HepG2 (cell line): Measurements from ENCODE around the gene CLCA2. TPM values are rescaled to one million over a fixed set of nuclear protein-coding genes. Genes with fewer than 3 reads are reported as not detected.

Source experiments
- ATAC-seq: fragments of 200-7000 bp; cut with Tn5 transposase; 3 replicates; pipeline ENCODE4 v1.9.1; 2020; ENCODE audit warnings: mild to moderate bottlenecking, moderate library complexity
- BruUV-seq: library from RNA; stranded (reverse); fragments of 400-500 nt; replicated peaks from 2 replicates; lab custom pipeline; 2021; lab: Mats Ljungman, UMichigan
- CTCF ChIA-PET: fragments of 300-600 bp; formaldehyde crosslinking; extraction: SDS; loops from one replicate; lab custom pipeline; 2021; ENCODE audit warnings: low total read pairs, inconsistent platforms, low intra/inter-chr PET ratio; lab: Yijun Ruan, JAX
- POLR2A ChIA-PET: fragments of 350-600 bp; sonication (Branson Sonifier 250); formaldehyde crosslinking; loops from one replicate; lab custom pipeline; 2020; ENCODE audit warnings: antibody characterized with exemption, inconsistent platforms; lab: Yijun Ruan, JAX
- DNase-seq: peaks from one replicate; pipeline ENCODE4 v3.0.0-alpha.2; 2015; ENCODE audit warnings: low spot score
- FAIRE-seq: peaks from 3 replicates; lab custom pipeline; 2011; peaks lifted over from hg19 to GRCh38; lab: Jason Lieb, UNC
- H2AFZ ChIP-seq: one replicate; pipeline ENCODE4 v1.6.1; 2011; ENCODE audit warnings: low read length, inconsistent platforms
- H3K27ac ChIP-seq: fragments of 300-600 bp; 3 replicates; pipeline ENCODE4 v1.8.0; 2011; ENCODE audit warnings: mixed run types, mild to moderate bottlenecking, mixed read lengths, low read length, inconsistent platforms; ENCODE audit not compliant: insufficient read depth; ENCODE audit errors: extremely low read length
- H3K27me3 ChIP-seq, 2 experiments: fragments of 200-600 bp in 1 of 2; 2 replicates in 1 of 2; 3 replicates in 1 of 2; pipeline versions ENCODE4 v1.6.0 to v1.8.0; 2011; ENCODE audit warnings: low read length in 2 of 2, mild to moderate bottlenecking in 2 of 2, moderate library complexity in 2 of 2, inconsistent platforms in 1 of 2; ENCODE audit not compliant: insufficient read depth in 2 of 2, control insufficient read depth in 1 of 2
- H3K36me3 ChIP-seq, 2 experiments: fragments of 200-600 bp in 1 of 2; replicated peaks in 1 of 2; 2 replicates in 1 of 2; 3 replicates in 1 of 2; pipeline versions ENCODE4 v1.5.1 to v1.8.0; 2011; ENCODE audit warnings: low read length in 2 of 2, inconsistent platforms in 1 of 2; ENCODE audit not compliant: insufficient read depth in 2 of 2, control insufficient read depth in 1 of 2
- H3K4me1 ChIP-seq: 2 replicates; pipeline ENCODE4 v1.5.1; 2012; ENCODE audit warnings: low read length, inconsistent platforms; ENCODE audit not compliant: insufficient read depth
- H3K4me2 ChIP-seq: 2 replicates; pipeline ENCODE4 v1.6.0; 2011; ENCODE audit warnings: low read depth, low read length, inconsistent platforms
- H3K4me3 ChIP-seq, 3 experiments: fragments of 200-600 bp in 1 of 3; sonication (generic), shearing (Covaris generic) in 1 of 3; replicated peaks in 1 of 3; 2 replicates each; pipeline ENCODE4 v1.5.1; 2011 to 2016; ENCODE audit warnings: low read length in 3 of 3, inconsistent platforms in 2 of 3, low read depth in 2 of 3, mild to moderate bottlenecking in 2 of 3, control low read depth in 1 of 3, mixed read lengths in 1 of 3; ENCODE audit not compliant: insufficient read depth in 1 of 3
- H3K79me2 ChIP-seq: one replicate; pipeline ENCODE4 v1.6.1; 2011; ENCODE audit warnings: low read length, inconsistent platforms; ENCODE audit not compliant: insufficient read depth
- H3K9ac ChIP-seq: 2 replicates; pipeline ENCODE4 v1.6.0; 2011; ENCODE audit warnings: mild to moderate bottlenecking, low read depth, low read length, inconsistent platforms; ENCODE audit not compliant: insufficient read depth
- H3K9me3 ChIP-seq: 2 replicates; pipeline ENCODE4 v1.5.1; 2012; ENCODE audit warnings: mild to moderate bottlenecking, low read length
- H4K20me1 ChIP-seq: 2 replicates; pipeline ENCODE4 v1.6.0; 2011; ENCODE audit warnings: inconsistent platforms, mild to moderate bottlenecking, low read length, moderate library complexity; ENCODE audit not compliant: insufficient read depth
- ATM ChIP-seq: fragments of 450-650 bp; IDR thresholded peaks from 2 replicates; pipeline ENCODE4 v1.7.1; 2017; ENCODE audit warnings: mild to moderate bottlenecking, borderline replicate concordance
- FIP1L1 ChIP-seq: fragments of 200-400 bp; formaldehyde crosslinking; IDR thresholded peaks from 2 replicates; pipeline ENCODE4 v1.6.1; 2018; ENCODE audit warnings: low read depth, mild to moderate bottlenecking, low read length, moderate library complexity, borderline replicate concordance; ENCODE audit not compliant: insufficient read depth
- GFI1 ChIP-seq: sonication (generic); formaldehyde crosslinking; IDR thresholded peaks from 2 replicates; pipeline ENCODE4 v1.5.0; 2020; ENCODE audit warnings: missing genetic modification reagents, mild to moderate bottlenecking, borderline replicate concordance
- HNF4A ChIP-seq: sonication (generic); formaldehyde crosslinking; IDR thresholded peaks from 2 replicates; pipeline ENCODE4 v1.4.0; 2020; ENCODE audit warnings: missing genetic modification reagents
- HNRNPUL1 ChIP-seq: fragments of 200-400 bp; formaldehyde crosslinking; IDR thresholded peaks from 2 replicates; pipeline ENCODE4 v1.6.1; 2017; ENCODE audit warnings: low read depth, mild to moderate bottlenecking, low read length, moderate library complexity
- MAFG ChIP-seq: sonication (generic); formaldehyde crosslinking; IDR thresholded peaks from 2 replicates; pipeline ENCODE4 v1.5.1; 2020; ENCODE audit warnings: mild to moderate bottlenecking, missing genetic modification reagents
- PPARG ChIP-seq: conservative IDR thresholded peaks from 2 replicates; pipeline ENCODE4 v1.6.1; 2016; ENCODE audit warnings: missing biosample characterization, missing genetic modification reagents
- SAFB2 ChIP-seq: sonication (generic); formaldehyde crosslinking; IDR thresholded peaks from 2 replicates; pipeline ENCODE4 v1.5.1; 2020; ENCODE audit warnings: missing genetic modification reagents, low read depth, mild to moderate bottlenecking, borderline replicate concordance
- WGBS: methylation state at CpG from one replicate; pipeline ENCODE4 v1.1.6; 2017; ENCODE audit warnings: low lambda C conversion rate; 5-methylcytosine and 5-hydroxymethylcytosine counted together
- in situ Hi-C: cut with HindIII; loops from 2 replicates; pipeline ENCODE4 v1.10.0; 2017; ENCODE audit warnings: low pct_unique_long_range_greater_than_20kb; ENCODE audit not compliant: extremely low pct_ligation_motif_present
- intact Hi-C: fragments of 100-400 bp; cut with micrococcal nuclease; formaldehyde crosslinking; loops from one replicate; pipeline ENCODE4 v1.10.0; 2022; ENCODE audit not compliant: unreplicated experiment
- polyA plus RNA-seq, 8 experiments: library from polyadenylated mRNA; depleted of rRNA in 3 of 8; stranded (reverse) in 7 of 8; unstranded in 1 of 8; fragments of >200 nt; fragmentation: Illumina TruSeq in 4 of 8; extraction: Trizol in 4 of 8; gene quantifications; 2 replicates each; pipeline versions ENCODE4 v1.2.1 to v1.2.3, GENCODE V29; 2011 to 2016; ENCODE audit warnings: low read depth in 4 of 8, missing spikeins in 1 of 8, mixed read lengths in 1 of 8; ENCODE audit not compliant: insufficient read depth in 1 of 8
- total RNA-seq, 5 experiments: library from RNA; depleted of rRNA; stranded (reverse); fragments of >200 nt; fragmentation: Illumina TruSeq; extraction: Trizol; gene quantifications; 2 replicates each; pipeline ENCODE4 v1.2.3, GENCODE V29; 2016; ENCODE audit warnings: low read depth in 1 of 5
- TF ChIP-seq, protein P1 (sequence below): sonication (generic); formaldehyde crosslinking; IDR thresholded peaks from 2 replicates; pipeline ENCODE4 v1.4.0; 2020; ENCODE audit warnings: missing genetic modification reagents

The CLCA2 gene
- total and polyA plus RNA-seq, 2 of the 13 experiments (the other 11 are each of a cell fraction or from before 2014, with no cell fraction given), result not detected

DNA sequence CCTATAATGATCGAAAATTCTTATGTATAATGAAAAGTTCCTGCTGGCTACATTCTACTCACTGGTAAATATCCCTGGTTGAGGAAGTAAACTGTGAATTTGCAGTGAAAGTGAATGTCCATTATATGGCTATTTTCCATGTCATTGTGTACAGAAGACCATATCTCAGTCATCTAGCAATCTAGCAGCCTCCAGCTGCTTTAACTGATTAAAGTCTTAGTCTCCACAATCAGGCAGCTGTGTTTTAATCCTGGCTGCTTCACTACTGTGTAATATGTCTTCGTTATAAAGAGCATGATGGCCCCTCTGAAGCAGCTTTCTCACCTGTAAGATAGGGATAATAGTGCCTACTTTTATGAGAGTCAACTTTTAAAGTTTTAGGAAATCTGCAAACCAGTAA, 11.4 kb downstream of the CLCA2 start:
- TF ChIP-seq MAFG (CRISPR knock-in tag), result no peak
- no peak for TF ChIP-seq GFI1 (CRISPR knock-in tag)
- TF ChIP-seq SAFB2 (CRISPR knock-in tag), result no peak
- TF ChIP-seq ATM, result no peak
- no peak for TF ChIP-seq FIP1L1
- TF ChIP-seq, protein P1, sequence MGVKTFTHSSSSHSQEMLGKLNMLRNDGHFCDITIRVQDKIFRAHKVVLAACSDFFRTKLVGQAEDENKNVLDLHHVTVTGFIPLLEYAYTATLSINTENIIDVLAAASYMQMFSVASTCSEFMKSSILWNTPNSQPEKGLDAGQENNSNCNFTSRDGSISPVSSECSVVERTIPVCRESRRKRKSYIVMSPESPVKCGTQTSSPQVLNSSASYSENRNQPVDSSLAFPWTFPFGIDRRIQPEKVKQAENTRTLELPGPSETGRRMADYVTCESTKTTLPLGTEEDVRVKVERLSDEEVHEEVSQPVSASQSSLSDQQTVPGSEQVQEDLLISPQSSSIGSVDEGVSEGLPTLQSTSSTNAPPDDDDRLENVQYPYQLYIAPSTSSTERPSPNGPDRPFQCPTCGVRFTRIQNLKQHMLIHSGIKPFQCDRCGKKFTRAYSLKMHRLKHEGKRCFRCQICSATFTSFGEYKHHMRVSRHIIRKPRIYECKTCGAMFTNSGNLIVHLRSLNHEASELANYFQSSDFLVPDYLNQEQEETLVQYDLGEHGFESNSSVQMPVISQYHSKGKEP, result no peak
- no peak for TF ChIP-seq HNF4A (CRISPR knock-in tag)
- no peak for TF ChIP-seq PPARG (CRISPR knock-in tag)
- no peak for TF ChIP-seq HNRNPUL1
- no TSS peak for BruUV-seq
- in situ Hi-C loops, result no loop called here
- H3K36me3 ChIP-seq, result no peaks in the 10 kb centered on the region
- no peak overlapping the region for H3K27ac ChIP-seq
- no peak for DNase-seq
- H2AFZ ChIP-seq, result no peak overlapping the region
- H3K4me1 ChIP-seq, result no peaks in the 10 kb centered on the region
- WGBS, result 3% methylated on average over 2 of the region's 2 CpGs
- no peaks in the 10 kb centered on the region for H3K9me3 ChIP-seq
- no peak overlapping the region for H3K4me2 ChIP-seq
- intact Hi-C loops, result no loop called here
- no peak overlapping the region for H3K9ac ChIP-seq
- CTCF ChIA-PET, result no interaction called here
- POLR2A ChIA-PET, result no interaction called here
- no peak overlapping the region for H3K4me3 ChIP-seq
- no peak for FAIRE-seq
- H4K20me1 ChIP-seq, result no peaks in the 10 kb centered on the region
- no peaks in the 10 kb centered on the region for H3K79me2 ChIP-seq
- no peak for ATAC-seq
- no peaks in the 10 kb centered on the region for H3K27me3 ChIP-seq
